Measurements from ENCODE around the gene C1QBP. TPM values are rescaled to one million over a fixed set of nuclear protein-coding genes. Genes with fewer than 3 reads are reported as not detected.
A peak's percentile ranks its signal among the peaks of the same experiment; 100 is the strongest.

Gene C1QBP
- total RNA-seq (91.5 TPM), polyA plus RNA-seq (ENCODE audit: insufficient read depth, low read depth, low replicate concordance) (181 TPM)
- long read RNA-seq, donor 1, transcript C1QBP-201 (6 exons, 1,169 nt) = major isoform, 83 of 95 reads
- long read RNA-seq, donor 1, partial matches to known transcripts = 9 of 95 reads
- long read RNA-seq, donor 1, other reads (novel, unspliced or antisense) = 0 of 95 reads
- long read RNA-seq, donor 2, transcript C1QBP-201 (6 exons, 1,169 nt) = major isoform, 90 of 122 reads
- long read RNA-seq, donor 2, partial matches to known transcripts = 25 of 122 reads
- long read RNA-seq, donor 2, other reads (novel, unspliced or antisense) = 0 of 122 reads
- long read RNA-seq, donor 3, transcript C1QBP-201 (6 exons, 1,169 nt) = major isoform, 88 of 124 reads
- long read RNA-seq, donor 3, partial matches to known transcripts = 30 of 124 reads
- long read RNA-seq, donor 3, other reads (novel, unspliced or antisense) = 0 of 124 reads
- long read RNA-seq, donor 4, transcript C1QBP-201 (6 exons, 1,169 nt) = major isoform, 67 of 98 reads
- long read RNA-seq, donor 4, partial matches to known transcripts = 28 of 98 reads
- long read RNA-seq, donor 4, other reads (novel, unspliced or antisense) = 0 of 98 reads
- long read RNA-seq, donor 5, transcript C1QBP-201 (6 exons, 1,169 nt) = major isoform, 6 of 12 reads
- long read RNA-seq, donor 5, partial matches to known transcripts = 5 of 12 reads
- long read RNA-seq, donor 5, other reads (novel, unspliced or antisense) = 0 of 12 reads
- long read RNA-seq, donor 6, transcript C1QBP-201 (6 exons, 1,169 nt) = major isoform, 46 of 59 reads
- long read RNA-seq, donor 6, partial matches to known transcripts = 11 of 59 reads
- long read RNA-seq, donor 6, other reads (novel, unspliced or antisense) = 0 of 59 reads
- long read RNA-seq, donor 7, transcript C1QBP-201 (6 exons, 1,169 nt) = major isoform, 145 of 164 reads
- long read RNA-seq, donor 7, partial matches to known transcripts = 2 of 164 reads
- long read RNA-seq, donor 7, other reads (novel, unspliced or antisense) = 17 of 164 reads
- long read RNA-seq, donor 8, transcript C1QBP-201 (6 exons, 1,169 nt) = major isoform, 101 of 133 reads
- long read RNA-seq, donor 8, partial matches to known transcripts = 23 of 133 reads
- long read RNA-seq, donor 8, other reads (novel, unspliced or antisense) = 0 of 133 reads
- long read RNA-seq, donor 9, transcript C1QBP-201 (6 exons, 1,169 nt) = major isoform, 49 of 63 reads
- long read RNA-seq, donor 9, partial matches to known transcripts = 11 of 63 reads
- long read RNA-seq, donor 9, other reads (novel, unspliced or antisense) = 0 of 63 reads
- long read RNA-seq, donor 10, transcript C1QBP-201 (6 exons, 1,169 nt) = major isoform, 65 of 93 reads
- long read RNA-seq, donor 10, partial matches to known transcripts = 24 of 93 reads
- long read RNA-seq, donor 10, other reads (novel, unspliced or antisense) = 0 of 93 reads

GRCh38 chr17:5438716-5439445, at the start of gene C1QBP:
Gene C1QBP (minus strand): TSS chr17:5439155. CDS start chr17:5439073, 82 bp downstream.
- peak within 1 kb of the TSS in 1 of 2 donors; percentile 73 for H3K27ac ChIP-seq (ENCODE audit: low read depth in 2 of 2, low read length in 2 of 2)
- peak within 1 kb of the TSS; percentile 60 to 90 (median 69) for H3K9ac ChIP-seq (ENCODE audit: low read length in 3 of 3)
- no peaks in the 10 kb centered on the region for H3K27me3 ChIP-seq (ENCODE audit: control insufficient read depth, insufficient read depth, low read length)
- H3K9me3 ChIP-seq (ENCODE audit: control insufficient read depth in 2 of 3, insufficient read depth in 1 of 3, low read length in 3 of 3) = no peaks in the 10 kb centered on the region
- intact Hi-C loops (cut with DNase I) = no loop called here
- H3K4me3 ChIP-seq (ENCODE audit: low read length in 3 of 3) = peak within 1 kb of the TSS; percentile 69 to 88 (median 84)
- TF ChIP-seq CTCF (IDR thresholded peaks at IDR 0.05; ENCODE audit: borderline replicate concordance, extremely low read depth, insufficient read depth) = peak; percentile 88
- H3K4me1 ChIP-seq (ENCODE audit: control insufficient read depth in 2 of 3, insufficient read depth in 2 of 3, low read depth in 1 of 3, low read length in 3 of 3) = peaks cover 0 to 11% (median 10%) of the 10 kb centered on the region in 3 donors
- H3K36me3 ChIP-seq (ENCODE audit: control insufficient read depth in 2 of 3, insufficient read depth in 3 of 3, low read length in 3 of 3) = peaks cover 0 to 15% (median 13%) of the 10 kb centered on the region in 3 donors
- FAIRE-seq = no peak
- DNase-seq = peak; percentile 94 to 97 (median 96)

- Histone ChIP-seq H3K36me3 (ENCODE audit: control insufficient read depth in 2 of 3, insufficient read depth in 3 of 3, low read length in 3 of 3) (peaks cover 2 to 12% (median 8%) of the 10 kb centered on the region in 3 donors), H3K9ac (ENCODE audit: low read length in 3 of 3) (no peak overlapping the region), H3K4me1 (ENCODE audit: control insufficient read depth in 2 of 3, insufficient read depth in 2 of 3, low read depth in 1 of 3, low read length in 3 of 3) (peaks cover 0 to 11% (median 5%) of the 10 kb centered on the region in 3 donors), H3K4me3 (ENCODE audit: low read length in 3 of 3) (no peak overlapping the region), H3K9me3 (ENCODE audit: control insufficient read depth in 2 of 3, insufficient read depth in 1 of 3, low read length in 3 of 3) (no peaks in the 10 kb centered on the region), H3K27ac (ENCODE audit: low read depth in 2 of 2, low read length in 2 of 2) (no peak overlapping the region), H3K27me3 (ENCODE audit: control insufficient read depth, insufficient read depth, low read length) (no peaks in the 10 kb centered on the region)
- FAIRE-seq (no peak), DNase-seq (no peak)
- intact Hi-C loops (cut with DNase I) = no loop called here
- no peak for TF ChIP-seq CTCF (IDR thresholded peaks at IDR 0.05; ENCODE audit: borderline replicate concordance, extremely low read depth, insufficient read depth)
These were observed 49.8 kb upstream of the C1QBP start for GRCh38 chr17:5488752-5489151.

Measured in kidney (tissue), 22 donors.